HG03460 (cell line): ENCODE data around the gene SAMD8.
A peak's percentile ranks its signal among the peaks of the same experiment; 100 is the strongest.
"Not testable (repeated sequence)": the region's sequence is repeated elsewhere in the genome, so short reads cannot be mapped to it uniquely, and the experiment has no call there.

Experiments
- ATAC-seq: cut with Tn5 transposase; IDR thresholded peaks from one replicate; pipeline ENCODE4 v1.9.1; 2021; ENCODE audit not compliant: unreplicated experiment

Gene SAMD8

DNA sequence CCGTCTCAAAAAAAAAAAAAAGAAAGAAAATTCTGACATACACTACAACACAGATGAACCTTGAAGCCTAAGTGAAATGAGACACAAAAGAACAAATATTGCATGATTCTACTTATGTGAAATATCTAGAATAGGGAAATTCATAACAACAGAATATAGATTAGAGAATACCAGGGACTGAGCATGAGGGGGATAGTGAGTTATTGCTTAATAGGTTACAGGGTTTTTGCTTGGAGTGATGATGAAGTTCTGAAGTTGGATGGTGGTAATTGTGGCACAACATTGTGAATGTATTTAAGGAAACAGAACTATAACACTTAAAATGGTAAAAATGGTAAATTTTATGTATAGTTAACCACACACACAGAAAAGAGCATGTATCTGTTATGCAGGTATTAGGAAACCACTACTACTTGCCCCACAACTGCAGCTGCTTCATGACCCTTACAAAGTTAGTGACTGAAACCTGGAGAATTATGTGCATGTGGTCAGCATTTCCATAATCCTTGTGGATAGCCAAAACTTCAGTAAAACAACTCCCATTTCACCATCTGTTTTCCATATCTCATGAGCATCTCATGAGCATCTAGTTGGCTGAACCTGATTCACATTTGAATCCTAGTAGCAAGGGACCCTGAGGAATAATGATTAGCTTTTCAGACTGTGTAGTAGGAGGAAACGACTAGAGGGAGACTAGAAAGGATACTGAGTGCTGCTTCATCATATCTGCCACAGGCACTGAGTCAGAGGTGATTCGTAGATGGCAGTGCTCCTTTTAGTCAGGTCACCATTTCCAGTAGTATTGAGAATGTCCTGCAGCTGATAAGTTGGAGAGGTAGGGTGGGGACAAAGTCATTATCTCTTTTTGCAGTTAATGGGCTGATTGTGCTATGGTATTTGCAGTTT is 26.3 kb downstream of the SAMD8 start:
- peak; percentile 53 for ATAC-seq

DNA sequence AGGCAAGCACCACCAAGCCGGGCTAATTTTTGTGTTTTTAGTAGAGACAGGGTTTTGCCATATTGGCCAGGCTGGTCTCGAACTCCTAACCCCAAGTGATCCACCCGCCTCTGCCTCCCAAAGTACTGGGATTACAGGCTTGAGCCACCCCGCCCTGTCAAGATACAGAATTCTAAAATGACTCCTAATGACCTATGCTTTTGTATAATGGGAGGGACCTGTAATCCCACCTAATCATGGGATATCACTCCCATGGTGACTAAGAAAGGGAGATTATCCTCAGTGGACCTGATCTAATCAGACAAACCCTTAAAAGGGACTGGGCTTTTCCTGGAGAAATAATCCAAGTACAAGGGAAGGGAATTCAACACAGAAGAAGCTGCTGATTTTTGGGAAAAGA is 28.8 kb downstream of the SAMD8 start:
- ATAC-seq: no peak

DNA sequence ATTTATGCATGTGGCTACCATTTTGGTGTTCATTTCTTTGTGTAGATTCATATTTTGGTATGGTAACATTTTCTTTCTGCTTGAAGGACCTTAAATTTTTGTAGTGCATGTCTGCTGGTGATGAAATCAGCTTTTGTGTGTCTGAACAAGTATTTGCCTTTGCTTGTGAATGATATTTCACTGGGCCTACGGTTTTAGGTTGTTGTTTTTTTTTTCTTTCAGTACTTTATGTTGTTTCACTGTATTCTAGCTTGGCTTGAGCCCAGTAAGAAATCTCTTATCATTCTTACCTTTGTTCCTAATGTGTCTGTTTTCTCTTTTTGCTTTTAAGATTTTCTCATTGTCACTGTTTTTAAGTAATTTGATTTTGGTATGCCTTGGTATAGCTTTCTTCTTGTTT is 31.9 kb downstream of the SAMD8 start:
- ATAC-seq: no peak

DNA sequence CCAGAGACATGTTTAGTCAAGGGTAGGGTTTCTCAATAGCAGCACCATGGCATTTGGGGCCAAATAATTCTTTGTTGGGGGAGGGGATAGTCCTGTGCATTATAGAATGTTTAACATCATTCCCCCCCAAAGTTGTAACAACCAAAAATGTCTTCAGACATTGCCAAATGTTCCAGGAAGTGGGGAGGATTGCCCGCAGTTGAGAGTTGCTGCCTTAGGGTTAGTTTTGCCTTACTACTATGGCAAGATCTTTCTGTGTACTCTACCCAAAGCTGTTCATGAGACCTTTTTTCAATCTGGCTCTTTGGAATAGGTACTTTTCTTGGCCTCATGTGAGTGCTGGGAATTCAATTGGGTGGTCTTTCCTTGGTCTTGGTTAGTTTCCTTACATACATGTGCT is 34.1 kb downstream of the SAMD8 start:
- ATAC-seq: no peak

DNA sequence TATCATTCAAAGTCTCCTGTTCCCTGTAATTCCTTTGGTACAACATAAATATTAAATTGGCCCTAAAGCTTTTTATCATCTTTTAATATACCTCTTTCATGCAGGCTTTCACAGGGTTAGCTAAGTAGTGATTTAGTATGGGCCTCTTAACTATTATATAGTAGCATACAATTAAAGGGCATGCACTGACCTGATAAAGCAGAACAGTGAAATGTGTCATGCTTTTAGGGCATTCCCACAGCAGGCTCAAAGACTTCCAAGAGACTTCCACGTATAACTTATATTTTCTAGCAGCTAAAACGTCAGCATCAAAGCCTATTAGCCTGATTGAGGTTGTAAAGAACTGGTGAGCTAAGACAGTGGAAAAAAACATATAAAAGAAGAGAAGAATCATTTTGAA is 35.3 kb downstream of the SAMD8 start:
- ATAC-seq: no peak

DNA sequence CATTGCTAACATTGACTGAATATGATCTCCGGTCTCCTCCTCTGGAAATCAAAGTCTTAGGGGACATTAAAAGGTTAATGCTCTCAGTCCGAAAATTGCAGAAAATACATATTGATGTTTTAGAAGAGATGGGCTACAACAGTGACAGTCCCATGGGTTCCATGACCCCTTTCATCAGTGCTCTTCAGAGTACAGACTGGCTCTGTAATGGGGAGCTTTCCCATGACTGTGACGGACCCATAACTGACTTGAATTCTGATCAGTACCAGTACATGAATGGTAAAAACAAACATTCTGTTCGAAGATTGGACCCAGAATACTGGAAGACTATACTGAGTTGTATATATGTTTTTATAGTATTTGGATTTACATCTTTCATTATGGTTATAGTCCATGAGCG is 39.2 kb downstream of the SAMD8 start:
- no peak for ATAC-seq

DNA sequence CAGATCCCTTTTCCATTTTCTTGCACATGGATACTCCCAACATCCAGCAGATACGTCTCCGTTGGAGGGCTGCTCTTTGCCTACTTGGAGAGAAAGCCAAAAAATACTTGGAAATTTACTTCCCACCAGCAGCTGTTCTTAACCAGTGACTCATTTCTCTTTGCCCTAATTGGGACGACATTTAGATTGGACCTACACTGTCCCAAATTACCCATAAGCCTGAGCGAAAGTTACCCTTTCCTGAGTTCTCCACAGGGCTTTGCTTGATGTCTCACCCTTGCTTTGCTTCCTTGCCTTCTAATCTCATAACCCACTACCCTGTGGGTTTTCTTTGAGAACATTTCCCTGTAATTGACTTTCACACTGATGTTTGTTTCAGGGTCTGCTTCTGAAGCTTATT is 48.1 kb downstream of the SAMD8 start:
- ATAC-seq: no peak

DNA sequence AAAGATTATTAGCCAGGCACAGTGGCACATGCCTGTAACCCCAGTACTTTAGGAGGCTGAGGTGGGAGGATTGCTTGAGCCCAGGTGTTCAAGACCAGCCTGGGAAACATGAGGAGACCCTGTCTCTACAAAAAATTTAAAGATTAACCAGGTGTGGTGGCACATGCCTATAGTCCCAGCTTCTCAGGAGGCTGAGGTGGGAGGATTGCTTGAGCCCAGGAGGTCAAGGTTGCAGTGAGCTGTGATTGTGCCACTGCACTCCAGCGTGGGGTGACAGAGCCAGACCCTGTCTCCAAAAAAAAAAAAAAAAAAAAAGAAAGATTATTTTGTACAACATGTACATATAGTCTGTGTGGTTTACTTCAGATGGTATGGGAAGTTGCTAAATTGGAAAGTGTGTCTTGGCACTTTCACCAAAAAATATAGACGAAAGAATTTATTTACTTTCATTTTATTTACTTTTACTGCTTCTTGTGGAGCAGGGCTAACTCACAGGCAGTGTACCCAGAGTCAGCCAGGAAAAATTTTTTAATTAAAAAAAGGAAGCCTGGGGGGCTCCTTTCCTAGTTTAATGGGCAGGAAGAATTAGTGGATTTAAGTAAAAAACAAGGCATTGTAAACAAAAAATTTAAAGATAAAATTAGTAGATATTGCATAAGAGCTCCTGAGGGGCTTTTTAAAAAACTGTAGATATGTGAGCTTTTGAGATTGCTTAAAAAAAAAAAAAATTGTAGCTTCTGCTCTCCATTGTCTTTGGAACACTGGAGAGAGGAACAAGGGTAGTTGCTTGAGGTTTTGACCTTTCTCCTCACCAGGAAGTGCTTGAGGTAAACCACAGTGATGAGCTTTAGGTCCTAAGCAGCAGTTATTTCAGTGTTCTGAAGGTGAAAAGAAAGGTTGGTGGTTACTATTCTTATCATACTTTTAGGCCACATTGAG is 54.5 kb downstream of the SAMD8 start:
- peak; percentile 87 for ATAC-seq

DNA sequence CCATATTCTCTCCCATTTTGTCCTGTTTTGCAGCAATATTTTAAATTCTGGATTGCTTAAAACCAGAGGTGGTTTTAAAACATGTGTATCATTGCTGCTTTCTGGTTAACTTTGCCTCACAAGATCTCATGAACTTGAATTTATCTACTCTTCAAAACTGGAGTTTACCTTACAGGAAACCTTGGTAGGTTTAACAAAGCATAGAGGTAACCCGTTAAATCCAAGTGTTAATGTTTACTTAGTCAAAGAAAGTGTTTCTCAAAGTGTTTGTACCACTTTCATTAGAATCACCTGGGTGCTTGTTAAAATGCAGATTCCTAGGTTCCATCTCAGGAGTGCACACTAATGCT is 55.1 kb downstream of the SAMD8 start:
- peak; percentile 33 for ATAC-seq

DNA sequence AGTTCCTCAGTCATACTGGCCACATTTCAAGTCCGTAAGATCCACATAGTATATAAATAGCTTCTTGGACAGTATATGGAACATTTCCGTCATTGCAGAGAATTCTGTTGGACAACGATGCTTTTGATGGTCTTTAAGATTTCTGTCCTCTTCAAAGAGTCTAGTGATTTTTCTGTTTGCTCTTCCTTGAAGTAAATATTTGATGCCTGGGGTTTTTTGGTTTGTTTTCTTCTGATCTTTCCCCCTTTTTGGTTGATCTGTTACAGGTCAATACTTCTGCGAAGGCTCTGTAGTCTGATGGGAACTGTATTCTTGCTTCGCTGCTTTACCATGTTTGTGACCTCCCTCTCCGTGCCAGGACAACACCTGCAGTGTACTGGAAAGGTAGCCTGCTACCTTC is 56.8 kb downstream of the SAMD8 start:
- ATAC-seq: no peak

DNA sequence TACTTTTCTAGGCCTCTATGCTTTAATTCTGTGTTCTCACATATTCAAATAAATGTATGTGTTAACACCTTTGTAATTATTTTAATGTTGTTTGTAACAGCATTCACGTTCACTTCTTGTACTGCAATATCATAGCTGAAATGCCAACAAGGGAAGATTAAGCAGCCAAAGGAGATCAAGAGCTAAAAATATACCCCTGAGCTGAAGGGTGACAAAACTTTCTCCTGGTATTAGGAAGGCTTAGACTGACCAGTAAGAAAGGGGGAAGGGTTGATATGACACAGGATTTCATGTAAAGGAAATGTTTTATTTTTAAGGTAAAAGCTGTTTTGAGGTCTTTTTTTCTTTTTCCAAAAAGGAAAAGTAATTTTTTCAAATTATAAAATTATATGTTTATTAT is 58.8 kb downstream of the SAMD8 start:
- no peak for ATAC-seq

DNA sequence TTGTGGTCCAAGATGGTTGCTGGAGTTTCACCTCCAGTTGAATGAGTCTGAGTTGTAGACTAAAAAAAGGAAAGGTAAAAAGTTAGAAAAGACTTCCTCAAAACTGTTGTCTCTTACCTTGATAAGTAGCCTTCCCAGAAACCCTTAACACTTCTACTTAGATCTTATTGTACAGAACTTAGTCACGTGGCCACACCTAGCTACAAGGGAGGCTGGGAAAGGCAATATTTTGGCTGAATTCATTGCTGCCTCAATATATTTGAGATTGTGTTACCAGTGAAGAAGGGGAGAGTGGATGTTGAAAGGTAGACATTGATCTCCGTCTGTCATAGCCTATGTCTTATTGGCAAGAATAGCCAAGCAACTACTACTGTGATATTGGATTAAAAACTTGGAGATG is 63.6 kb downstream of the SAMD8 start:
- no peak for ATAC-seq

DNA sequence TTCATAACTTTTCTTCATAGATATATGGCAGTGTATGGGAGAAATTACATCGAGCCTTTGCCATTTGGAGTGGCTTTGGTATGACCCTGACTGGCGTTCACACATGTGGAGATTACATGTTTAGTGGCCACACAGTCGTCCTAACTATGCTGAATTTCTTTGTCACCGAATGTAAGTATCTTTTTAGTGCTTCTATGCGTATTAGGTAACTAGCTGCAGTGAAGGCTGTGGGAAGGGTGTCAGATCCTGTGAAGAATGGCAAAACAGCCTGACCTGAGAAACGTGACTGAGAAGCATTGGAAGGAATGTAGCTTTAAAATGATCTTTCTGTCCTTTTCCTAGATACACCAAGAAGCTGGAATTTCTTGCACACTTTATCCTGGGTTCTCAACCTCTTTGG is 64.6 kb downstream of the SAMD8 start:
- ATAC-seq: no peak

DNA sequence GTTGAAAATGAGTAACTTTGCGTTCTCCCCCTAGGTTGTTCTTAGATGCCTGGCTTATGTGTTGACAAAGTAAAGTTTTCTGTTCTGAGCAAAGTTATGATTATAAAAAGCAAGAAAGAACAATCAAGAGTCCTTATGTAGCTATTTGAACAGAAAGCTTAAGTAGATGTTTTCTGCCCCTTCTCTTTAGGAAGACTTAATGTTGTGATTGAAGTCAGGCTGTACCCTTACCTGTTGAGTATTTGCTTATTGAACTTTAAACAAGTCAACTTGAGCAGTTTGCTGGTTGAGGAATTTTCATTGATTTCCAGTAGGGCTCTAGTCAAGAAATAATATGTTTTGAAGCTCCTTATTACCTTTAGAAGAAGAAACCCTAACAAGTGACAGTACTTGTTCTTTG is 65.3 kb downstream of the SAMD8 start:
- no peak for ATAC-seq

DNA sequence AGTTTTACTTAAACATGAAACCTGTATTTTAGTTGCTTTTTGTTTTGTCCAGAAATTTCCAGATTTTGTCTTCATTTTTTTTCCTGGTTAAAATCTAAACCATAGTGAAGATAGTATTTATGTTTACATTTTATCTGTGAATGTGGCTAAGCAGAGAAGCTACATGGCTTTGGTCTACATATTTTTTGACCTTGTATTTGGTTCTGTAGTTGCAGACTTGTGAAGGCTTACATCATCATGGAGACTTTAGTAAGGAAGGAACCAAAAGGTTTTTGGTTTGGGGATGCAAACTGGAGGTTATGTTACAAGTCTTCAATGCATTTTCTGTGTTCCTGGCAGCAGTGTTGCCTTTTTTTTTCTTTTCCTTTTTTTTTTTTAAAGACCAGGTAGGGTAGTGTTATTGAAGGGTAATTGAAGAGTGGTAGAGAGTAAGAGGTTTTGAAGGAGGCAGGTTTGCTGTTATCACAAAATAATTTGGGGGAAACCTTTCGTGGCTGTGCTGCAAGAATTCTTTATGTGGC is 68.3 kb downstream of the SAMD8 start:
- ATAC-seq: no peak

DNA sequence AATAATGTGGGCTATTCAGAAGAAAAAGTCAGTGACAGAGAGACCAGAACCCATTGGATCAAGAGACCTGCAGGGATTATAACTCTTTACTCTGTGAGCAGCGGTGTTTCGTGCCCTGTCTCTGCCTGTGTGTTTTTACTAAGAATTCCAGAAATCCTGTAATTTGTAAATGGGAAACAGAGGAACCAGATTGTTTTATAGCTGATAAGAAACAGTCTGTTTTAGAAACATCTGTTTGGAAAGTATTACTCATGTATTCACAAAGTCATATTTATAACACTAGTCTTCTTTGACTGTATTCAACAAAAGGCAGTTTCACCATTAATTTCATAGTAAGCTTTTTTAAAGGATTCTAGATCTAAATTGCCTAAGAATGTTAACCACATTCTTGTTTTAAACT is 69.1 kb downstream of the SAMD8 start:
- ATAC-seq: no peak

DNA sequence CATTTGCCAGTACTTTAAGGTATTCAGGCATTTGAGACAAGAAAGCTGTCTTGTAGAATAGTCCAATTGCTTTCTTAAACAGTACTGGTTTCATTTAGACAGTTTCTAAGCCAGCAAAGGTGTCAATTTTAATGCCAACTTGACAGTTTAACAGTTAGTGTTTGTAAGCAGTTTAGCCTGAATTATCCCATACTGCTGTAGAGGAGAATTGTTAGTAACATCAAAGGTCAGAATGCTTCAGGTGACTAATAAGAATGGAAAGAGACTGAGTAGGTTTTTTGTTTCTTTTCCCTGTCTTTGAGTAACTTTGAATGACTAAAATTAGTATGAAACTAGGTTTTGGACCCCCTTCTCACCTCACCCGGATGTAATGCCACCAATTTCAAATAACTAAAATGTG is 69.6 kb downstream of the SAMD8 start:
- ATAC-seq: no peak

DNA sequence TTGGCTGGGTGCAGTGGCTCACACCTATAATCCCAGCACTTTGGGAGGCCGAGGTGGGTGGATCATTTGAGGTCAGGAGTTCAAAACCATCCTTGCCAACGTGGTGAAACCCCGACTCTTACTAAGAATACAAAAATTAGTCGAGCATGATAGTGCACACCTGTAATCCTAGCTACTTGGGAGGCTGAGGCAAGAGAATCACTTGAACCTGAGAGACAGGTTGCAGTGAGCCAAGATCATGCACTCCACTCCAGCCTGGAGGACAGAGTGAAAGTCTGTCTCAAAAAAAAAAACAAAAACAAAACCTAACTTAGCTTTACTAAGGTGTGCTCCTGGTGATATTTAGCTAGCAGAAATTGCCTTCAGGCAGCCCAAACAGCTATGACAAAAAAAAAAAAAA is 74.9 kb downstream of the SAMD8 start:
- ATAC-seq: no peak

DNA sequence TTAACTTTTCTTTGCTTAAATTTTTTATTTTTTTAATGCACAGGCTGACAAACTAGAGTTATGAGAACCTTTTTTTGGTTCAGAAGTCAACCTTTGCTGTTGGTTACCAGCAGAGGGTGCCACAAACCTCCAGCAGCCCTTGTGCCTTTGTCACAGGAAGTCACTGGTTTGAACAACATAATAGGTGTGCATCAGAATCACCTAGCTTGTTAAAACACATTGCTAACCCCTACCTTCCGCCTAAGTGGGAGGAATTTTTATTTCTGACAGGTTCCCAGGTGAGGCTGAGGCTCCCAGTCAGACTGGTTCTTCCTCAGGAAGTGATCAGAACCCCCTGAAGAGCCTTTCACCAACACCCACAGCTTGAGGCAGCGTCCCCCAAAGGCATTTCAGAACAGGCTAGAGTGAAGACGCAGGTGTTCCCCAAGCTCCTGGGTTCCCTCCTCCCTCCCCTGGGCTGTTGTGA is 76.5 kb downstream of the SAMD8 start:
- peak; percentile 59 for ATAC-seq

DNA sequence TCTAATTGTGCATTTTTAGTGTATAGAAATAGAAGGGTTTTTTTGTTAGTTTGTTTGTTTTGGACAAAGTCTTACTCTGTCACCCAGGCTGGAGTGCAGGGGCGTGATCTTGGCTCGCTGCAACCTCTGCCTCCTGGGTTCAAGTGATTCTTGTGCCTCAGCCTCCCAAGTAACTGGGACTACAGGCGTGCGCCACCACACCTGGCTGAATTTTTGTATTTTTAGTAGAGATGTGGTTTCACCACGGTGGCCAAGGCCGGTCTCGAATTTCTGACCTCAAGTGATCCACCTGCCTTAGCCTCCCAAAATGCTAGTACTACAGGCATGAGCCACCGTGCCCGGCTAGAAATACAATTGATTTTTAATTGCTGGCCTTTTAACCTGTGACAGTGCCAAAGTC is 77.1 kb downstream of the SAMD8 start:
- not testable (repeated sequence) for ATAC-seq

DNA sequence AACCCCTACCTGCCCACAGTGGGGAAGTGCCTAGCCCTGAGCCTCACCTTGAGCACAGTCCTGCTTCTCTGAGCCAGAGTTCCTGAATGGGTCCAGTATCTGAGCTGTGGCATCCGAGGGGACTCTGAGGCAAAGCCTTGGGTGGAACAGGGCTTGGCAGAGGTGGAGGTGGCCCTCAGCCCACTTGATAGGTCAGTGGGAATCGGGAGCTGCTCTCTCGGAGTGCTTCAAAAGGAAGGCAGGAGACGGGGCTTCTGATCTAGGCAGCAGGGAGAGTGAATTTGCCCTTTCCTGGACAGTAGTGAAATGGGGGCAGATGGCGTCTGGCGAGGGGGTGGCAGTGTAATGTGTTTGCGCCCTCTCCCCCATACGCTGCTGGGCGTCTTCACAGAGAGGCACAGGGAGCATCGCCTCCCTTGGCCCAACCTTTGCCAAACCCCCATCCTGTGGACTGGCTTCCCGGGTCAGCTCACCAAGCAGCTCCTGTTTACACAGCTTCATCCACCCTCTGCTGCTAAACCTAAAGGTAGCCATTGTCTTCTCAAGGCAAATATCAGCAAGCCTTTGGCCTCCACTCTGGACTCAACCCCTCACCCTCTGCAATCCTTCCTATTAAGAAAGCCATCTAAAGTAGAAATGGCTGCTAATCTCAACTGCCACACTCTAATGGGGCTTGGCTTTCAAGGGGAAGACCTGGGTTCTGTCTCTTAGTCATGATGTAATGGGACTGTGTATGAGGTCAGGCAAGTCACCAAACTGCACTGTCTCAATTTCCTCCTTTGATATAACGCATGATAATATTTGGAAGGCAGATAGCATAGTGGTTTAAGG is 78.0 kb downstream of the SAMD8 start:
- ATAC-seq: no peak
